CD4-positive, CD25-positive, alpha-beta regulatory T cell (primary cell): ENCODE measurements around the gene INPP5B. TPM values are rescaled to one million over a fixed set of nuclear protein-coding genes. Genes with fewer than 3 reads are reported as not detected.
A peak's percentile ranks its signal among the peaks of the same experiment; 100 is the strongest.

Experiments used
- ATAC-seq, 2 donors: fragments of 150-1000 bp; cut with Tn5 transposase; one replicate each; pipeline ENCODE4 v1.10.0; 2021; ENCODE audit warnings: low read depth in 2 of 2, moderate number of reproducible peaks in 2 of 2, moderate library complexity in 1 of 2
- DNase-seq, 3 donors: peaks; one replicate each; pipeline versions ENCODE4 v3.0.0 to v3.0.0-alpha.2; 2012 to 2022; ENCODE audit warnings: mixed read lengths in 1 of 3
- H3K27ac ChIP-seq: one replicate; pipeline ENCODE4 v1.7.0; 2013; ENCODE audit warnings: mild to moderate bottlenecking, low read length; ENCODE audit not compliant: insufficient read depth, poor library complexity, severe bottlenecking
- H3K27me3 ChIP-seq: one replicate; pipeline ENCODE4 v1.7.0; 2013; ENCODE audit warnings: low read length; ENCODE audit not compliant: control insufficient read depth, insufficient read depth
- H3K36me3 ChIP-seq: one replicate; pipeline ENCODE4 v1.7.0; 2013; ENCODE audit warnings: mild to moderate bottlenecking, low read length, moderate library complexity; ENCODE audit not compliant: control insufficient read depth, insufficient read depth
- H3K4me1 ChIP-seq: 2 replicates; pipeline ENCODE4 v1.7.0; 2013; ENCODE audit warnings: mild to moderate bottlenecking, low read length; ENCODE audit not compliant: insufficient read depth, control insufficient read depth, poor library complexity, severe bottlenecking
- H3K4me3 ChIP-seq: one replicate; pipeline ENCODE4 v1.7.0; 2013; ENCODE audit warnings: low read depth, mild to moderate bottlenecking, low read length, moderate library complexity
- H3K9me3 ChIP-seq, 2 experiments: 1 replicate in 1 of 2; 2 replicates in 1 of 2; pipeline ENCODE4 v1.7.0; 2013; ENCODE audit warnings: low read length in 2 of 2, mild to moderate bottlenecking in 1 of 2, moderate library complexity in 1 of 2; ENCODE audit not compliant: control insufficient read depth in 2 of 2
- H3K27ac Mint-ChIP-seq, 3 donors: one replicate each; pipeline ENCODE4 v1.8.0; 2020 to 2022; ENCODE audit warnings: mild to moderate bottlenecking in 3 of 3, mixed read lengths in 3 of 3, moderate library complexity in 2 of 3
- H3K27me3 Mint-ChIP-seq: one replicate; pipeline ENCODE4 v1.8.0; 2022; ENCODE audit warnings: mild to moderate bottlenecking, mixed read lengths
- H3K36me3 Mint-ChIP-seq: one replicate; pipeline ENCODE4 v1.8.0; 2020; ENCODE audit warnings: mixed read lengths
- H3K4me1 Mint-ChIP-seq, 4 donors: one replicate each; pipeline ENCODE4 v1.8.0; 2020 to 2022; ENCODE audit warnings: mixed read lengths in 4 of 4, mild to moderate bottlenecking in 1 of 4
- H3K4me3 Mint-ChIP-seq, 4 donors: one replicate each; pipeline ENCODE4 v1.8.0; 2020 to 2022; ENCODE audit warnings: mild to moderate bottlenecking in 4 of 4, mixed read lengths in 4 of 4, moderate library complexity in 3 of 4
- H3K9me3 Mint-ChIP-seq, 7 donors: one replicate each; pipeline ENCODE4 v1.8.0; 2020 to 2022; ENCODE audit warnings: mixed read lengths in 7 of 7, mild to moderate bottlenecking in 3 of 7, moderate library complexity in 2 of 7
- polyA plus RNA-seq, 4 donors: library from polyadenylated mRNA; unstranded; fragments of 300-500 nt; fragmentation: Illumina TruSeq; gene quantifications; one replicate each; pipeline ENCODE4 v1.2.3, GENCODE V29; 2021
- total RNA-seq: library from RNA; stranded (reverse); gene quantifications from one replicate; pipeline ENCODE4 v1.2.3, GENCODE V29; 2022

The INPP5B gene
- total RNA-seq (23.8 TPM), polyA plus RNA-seq (10 to 100 TPM; 15.4 to 21.1 (median 18.5) TPM)

DNA sequence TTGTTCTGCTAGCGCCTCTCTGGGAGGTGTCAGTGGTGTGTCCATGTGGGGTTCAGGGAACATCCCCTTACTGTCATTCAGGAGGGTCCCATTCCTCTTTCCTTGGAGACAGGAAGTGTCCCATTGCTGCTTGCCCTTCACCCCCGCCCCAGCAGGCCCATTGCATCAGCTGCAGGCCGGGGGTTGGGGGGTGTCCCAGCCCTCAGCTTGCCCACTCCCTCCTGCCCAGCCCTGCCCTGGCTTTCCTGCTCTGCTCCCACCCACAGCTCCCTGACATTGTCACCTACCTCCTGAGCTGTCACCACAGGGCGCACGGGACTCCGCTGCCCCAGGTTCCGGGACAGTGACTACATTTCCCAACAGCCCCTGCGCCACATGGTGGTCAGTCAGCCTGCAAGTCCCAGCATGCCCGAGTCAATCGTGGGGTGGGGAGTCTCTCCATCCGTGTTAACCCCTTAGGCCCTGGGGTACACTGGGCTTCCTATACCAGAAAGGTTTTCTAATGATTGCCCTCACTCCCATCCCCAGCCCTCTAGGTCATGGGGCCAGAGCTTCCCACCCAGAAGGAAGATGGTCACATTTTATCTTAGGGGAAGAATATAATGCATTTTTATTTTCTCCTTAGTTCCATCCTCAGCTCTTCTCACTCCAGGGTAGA lies at the start of gene INPP5B:
Gene INPP5B, minus strand, starts transcription at position 351 of the 658 bp plus-strand sequence. CDS start 745 bp downstream, outside the sequence.
- Histone ChIP-seq H3K36me3 (no peaks in the 10 kb centered on the region), H3K27ac (peak within 1 kb of the TSS; percentile 6), H3K27me3 (no peaks in the 10 kb centered on the region), H3K9me3 (no peaks in the 10 kb centered on the region), H3K4me1 (no peaks in the 10 kb centered on the region), H3K4me3 (peak within 1 kb of the TSS; percentile 24)
- peaks cover 0 to 12% (median 5%) of the 10 kb centered on the region in 4 donors for H3K4me1 Mint-ChIP-seq
- DNase-seq (peak; percentile 18 to 80 (median 20)), ATAC-seq (peak; percentile 73 to 74)
- peak within 1 kb of the TSS; percentile 48 to 82 (median 76) for H3K27ac Mint-ChIP-seq
- no peaks in the 10 kb centered on the region for H3K27me3 Mint-ChIP-seq
- no peaks in the 10 kb centered on the region for H3K36me3 Mint-ChIP-seq
- peaks cover 0 to 5% (median 0%) of the 10 kb centered on the region in 7 donors for H3K9me3 Mint-ChIP-seq
- H3K4me3 Mint-ChIP-seq: peak within 1 kb of the TSS; percentile 59 to 88 (median 83)

DNA sequence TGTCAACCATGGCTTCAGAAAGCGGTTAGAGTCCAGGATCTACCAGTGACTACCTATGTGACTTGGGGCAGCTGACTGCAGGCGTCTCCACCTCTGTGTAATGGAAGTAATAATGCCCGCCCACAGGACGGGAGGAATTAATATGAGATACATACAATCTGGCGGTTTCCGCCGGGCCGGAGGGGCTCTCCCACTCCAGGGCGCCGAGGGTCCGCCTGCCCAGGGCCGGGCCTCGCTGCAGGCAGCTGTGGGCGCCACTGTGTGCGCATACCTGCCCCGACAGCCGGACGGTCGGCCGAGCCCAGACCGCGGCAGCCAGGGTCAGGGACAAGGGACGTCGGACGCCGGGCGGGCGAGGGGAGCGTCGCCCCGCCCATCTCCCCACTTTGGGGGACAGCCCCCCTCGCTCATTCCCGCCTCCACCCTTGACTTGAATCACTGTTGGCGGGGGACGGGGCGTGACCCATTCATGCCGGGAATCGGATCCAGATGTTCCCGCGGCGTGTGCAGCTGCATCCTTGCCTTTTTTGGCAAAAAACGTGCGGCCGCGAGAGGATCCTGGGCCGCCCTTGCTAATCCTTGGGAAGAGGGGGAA lies 49.0 kb upstream of the INPP5B start:
- Histone ChIP-seq H3K4me3 (peak overlapping the region; percentile 70), H3K27me3 (no peaks in the 10 kb centered on the region), H3K9me3 (no peaks in the 10 kb centered on the region), H3K4me1 (peaks cover 28% of the 10 kb centered on the region), H3K36me3 (peaks cover 4% of the 10 kb centered on the region), H3K27ac (peak overlapping the region; percentile 71)
- H3K4me1 Mint-ChIP-seq: peaks cover 15 to 49% (median 29%) of the 10 kb centered on the region in 4 donors
- ATAC-seq: peak in 1 of 2 donors; percentile 51
- no peaks in the 10 kb centered on the region for H3K36me3 Mint-ChIP-seq
- peak overlapping the region; percentile 69 to 97 (median 90) for H3K4me3 Mint-ChIP-seq
- H3K27me3 Mint-ChIP-seq: no peaks in the 10 kb centered on the region
- H3K27ac Mint-ChIP-seq: peak overlapping the region; percentile 85 to 97 (median 93)
- DNase-seq: peak in 1 of 3 donors; percentile 27
- no peaks in the 10 kb centered on the region for H3K9me3 Mint-ChIP-seq

DNA sequence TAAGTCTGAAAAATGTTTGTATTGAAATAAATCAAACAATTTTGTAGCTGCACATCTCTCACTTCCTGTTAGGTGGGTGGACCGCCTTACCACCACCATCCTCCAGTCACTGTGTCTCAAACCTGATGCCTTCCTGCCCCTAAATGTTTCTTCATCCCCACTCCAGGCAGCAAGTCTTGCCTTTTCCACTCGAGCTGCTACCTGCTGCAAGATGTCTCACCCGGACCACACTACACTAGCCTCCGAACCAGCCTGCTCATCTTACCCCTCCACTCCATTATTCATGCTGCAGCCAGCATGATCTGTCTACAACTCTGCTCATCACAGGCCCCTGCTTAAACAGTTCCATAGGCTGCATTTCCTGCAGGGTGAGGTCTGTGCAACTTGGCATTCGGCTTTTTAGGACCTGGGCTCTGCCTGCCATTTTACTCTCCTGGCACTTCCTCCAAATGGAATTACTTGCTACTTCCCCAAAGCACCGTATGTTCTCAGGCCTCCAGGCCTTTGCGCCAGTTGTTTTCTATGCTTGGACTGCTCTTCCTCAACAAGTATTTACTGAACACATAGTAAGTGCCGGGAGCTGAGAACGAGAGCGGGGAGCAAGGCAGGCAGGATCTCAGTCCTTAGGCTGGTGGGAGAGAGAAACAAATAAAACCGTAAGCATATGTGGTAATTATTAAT lies 48.2 kb upstream of the INPP5B start:
- H3K27ac Mint-ChIP-seq: peak overlapping the region; percentile 85 to 97 (median 93)
- no peaks in the 10 kb centered on the region for H3K36me3 Mint-ChIP-seq
- ATAC-seq (peak in 1 of 2 donors; percentile 29), DNase-seq (peak in 2 of 3 donors; percentile 34 to 67)
- no peaks in the 10 kb centered on the region for H3K9me3 Mint-ChIP-seq
- Histone ChIP-seq H3K36me3 (peaks cover 4% of the 10 kb centered on the region), H3K4me3 (peak overlapping the region; percentile 70), H3K27me3 (no peaks in the 10 kb centered on the region), H3K27ac (peak overlapping the region; percentile 71), H3K4me1 (peaks cover 30% of the 10 kb centered on the region), H3K9me3 (no peaks in the 10 kb centered on the region)
- H3K4me3 Mint-ChIP-seq: peak overlapping the region; percentile 84 to 97 (median 91)
- peaks cover 3% of the 10 kb centered on the region for H3K27me3 Mint-ChIP-seq
- H3K4me1 Mint-ChIP-seq: peaks cover 17 to 44% (median 28%) of the 10 kb centered on the region in 4 donors

- peak overlapping the region; percentile 97 to 100 (median 100) for H3K4me3 Mint-ChIP-seq
Observed at GRCh38 chr1:37989361-37989930, 42.6 kb upstream of the INPP5B start.

DNA sequence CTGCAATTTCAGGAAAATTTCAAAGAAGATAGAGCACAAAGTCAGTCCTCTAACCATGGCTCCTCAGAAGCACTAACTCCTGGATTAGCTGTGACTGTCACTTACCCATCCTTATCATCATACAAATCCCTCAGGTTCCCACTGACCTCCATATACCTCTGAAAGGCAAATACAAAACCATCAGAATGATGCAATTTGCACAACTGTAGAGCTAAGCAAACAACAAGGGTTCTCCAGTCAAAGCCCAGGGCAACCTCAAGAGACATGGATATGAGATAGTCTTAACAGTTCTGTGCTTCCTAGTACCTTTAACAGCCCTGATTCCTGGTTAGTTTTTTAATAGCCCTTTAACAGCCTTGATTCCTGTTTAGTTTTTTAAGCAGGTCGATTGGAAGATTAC lies 40.8 kb upstream of the INPP5B start:
- H3K27ac Mint-ChIP-seq: peak overlapping the region in 2 of 3 donors; percentile 9 to 97

More at GRCh38 chr1:37989361-37989930, 42.6 kb upstream of the INPP5B start:
- Histone ChIP-seq H3K36me3 (peaks cover 29% of the 10 kb centered on the region), H3K9me3 (no peaks in the 10 kb centered on the region), H3K4me3 (peak overlapping the region; percentile 94), H3K27me3 (no peaks in the 10 kb centered on the region), H3K27ac (peak overlapping the region; percentile 60), H3K4me1 (peaks cover 21% of the 10 kb centered on the region)
- H3K36me3 Mint-ChIP-seq: peaks cover 6% of the 10 kb centered on the region
- H3K27ac Mint-ChIP-seq: peak overlapping the region; percentile 93 to 99 (median 97)
- DNase-seq (peak; percentile 30 to 60 (median 48)), ATAC-seq (peak; percentile 7 to 19)
- peaks cover 5% of the 10 kb centered on the region for H3K27me3 Mint-ChIP-seq
- no peaks in the 10 kb centered on the region for H3K9me3 Mint-ChIP-seq
- H3K4me1 Mint-ChIP-seq: peaks cover 7 to 39% (median 26%) of the 10 kb centered on the region in 4 donors

DNA sequence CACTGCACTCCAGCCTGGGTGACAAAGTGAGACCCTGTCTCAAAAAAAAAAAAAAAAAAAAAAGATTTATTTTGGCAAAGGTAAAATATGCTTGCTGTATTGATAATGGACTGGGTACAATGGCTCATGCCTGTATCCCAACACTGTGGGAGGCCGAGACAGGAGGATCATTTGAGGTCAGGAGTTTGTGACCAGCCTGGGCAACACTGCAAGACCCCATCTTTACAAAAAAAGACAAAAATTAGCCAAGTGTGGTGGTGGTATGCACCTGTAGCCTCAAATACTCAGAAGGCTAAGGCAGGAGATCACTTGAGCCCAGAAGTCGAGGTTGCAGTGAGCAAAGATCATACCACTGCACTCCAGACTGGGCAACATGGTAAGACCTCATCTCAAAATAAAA lies 36.7 kb upstream of the INPP5B start:
- H3K4me1 Mint-ChIP-seq: peaks cover 4 to 20% (median 16%) of the 10 kb centered on the region in 4 donors
- no peaks in the 10 kb centered on the region for H3K27me3 ChIP-seq
- H3K4me1 ChIP-seq: peaks cover 4% of the 10 kb centered on the region
- H3K27me3 Mint-ChIP-seq: no peaks in the 10 kb centered on the region
- no peaks in the 10 kb centered on the region for H3K9me3 Mint-ChIP-seq
- no peaks in the 10 kb centered on the region for H3K9me3 ChIP-seq
- peaks cover 40% of the 10 kb centered on the region for H3K36me3 Mint-ChIP-seq
- no peak for DNase-seq
- ATAC-seq: no peak
- H3K4me3 Mint-ChIP-seq: no peak overlapping the region
- no peak overlapping the region for H3K4me3 ChIP-seq
- H3K27ac ChIP-seq: no peak overlapping the region
- H3K27ac Mint-ChIP-seq: no peak overlapping the region
- peaks cover 81% of the 10 kb centered on the region for H3K36me3 ChIP-seq

More for the DNA sequence above, 40.8 kb upstream of the INPP5B start:
- Mint-ChIP-seq H3K4me1 (peaks cover 7 to 35% (median 24%) of the 10 kb centered on the region in 4 donors), H3K9me3 (no peaks in the 10 kb centered on the region), H3K4me3 (peak overlapping the region in 3 of 4 donors; percentile 97 to 100 (median 100)), H3K27me3 (peaks cover 5% of the 10 kb centered on the region), H3K36me3 (peaks cover 10% of the 10 kb centered on the region)
- Histone ChIP-seq H3K4me3 (peak overlapping the region; percentile 5), H3K27ac (no peak overlapping the region), H3K4me1 (peaks cover 19% of the 10 kb centered on the region), H3K27me3 (no peaks in the 10 kb centered on the region), H3K9me3 (no peaks in the 10 kb centered on the region), H3K36me3 (peaks cover 41% of the 10 kb centered on the region)
- no peak for ATAC-seq
- DNase-seq: no peak

DNA sequence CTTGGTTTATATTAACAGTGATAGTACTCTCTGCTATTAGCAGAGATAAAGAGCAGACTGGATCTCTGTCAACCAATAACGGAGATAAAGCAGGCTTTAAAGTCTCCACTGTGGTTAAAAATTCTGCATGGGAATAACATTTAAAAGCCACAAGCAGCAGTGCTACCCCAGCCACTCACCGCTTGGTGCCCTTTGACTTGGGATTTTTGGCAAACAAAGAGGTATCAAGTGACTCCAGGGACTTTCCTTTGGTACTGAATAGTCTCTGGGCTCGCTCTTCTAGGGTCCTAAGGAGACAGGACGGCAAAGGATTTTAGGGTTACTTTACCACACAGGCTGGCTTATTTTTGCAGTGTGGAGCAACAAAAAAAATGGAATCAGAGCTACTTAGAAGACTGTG lies 31.7 kb upstream of the INPP5B start:
- peaks cover 84% of the 10 kb centered on the region for H3K36me3 ChIP-seq
- H3K36me3 Mint-ChIP-seq: peaks cover 59% of the 10 kb centered on the region
- no peak for ATAC-seq

More for the DNA sequence above, 31.7 kb upstream of the INPP5B start:
- no peaks in the 10 kb centered on the region for H3K4me1 ChIP-seq
- no peaks in the 10 kb centered on the region for H3K27me3 ChIP-seq
- H3K27ac Mint-ChIP-seq: no peak overlapping the region
- H3K27me3 Mint-ChIP-seq: no peaks in the 10 kb centered on the region
- H3K9me3 ChIP-seq: no peaks in the 10 kb centered on the region
- no peak overlapping the region for H3K4me3 ChIP-seq
- no peak overlapping the region for H3K4me3 Mint-ChIP-seq
- no peak overlapping the region for H3K27ac ChIP-seq
- DNase-seq: no peak
- peaks cover 0 to 3% (median 0%) of the 10 kb centered on the region in 7 donors for H3K9me3 Mint-ChIP-seq
- peaks cover 7 to 20% (median 10%) of the 10 kb centered on the region in 4 donors for H3K4me1 Mint-ChIP-seq
